GM12875 (cell line): Measurements from ENCODE around the gene TARDBP.
"Not testable (repeated sequence)": the region's sequence is repeated elsewhere in the genome, so short reads cannot be mapped to it uniquely, and the experiment has no call there.

Source experiments
- H3K4me3 ChIP-seq: one replicate; pipeline ENCODE4 v1.5.1; 2011; ENCODE audit warnings: low read depth, low read length, control low read depth
- CTCF ChIP-seq: IDR thresholded peaks from 2 replicates; pipeline ENCODE4 v1.5.1; 2011; ENCODE audit warnings: low read depth, mild to moderate bottlenecking, control low read depth, inconsistent platforms, low read length, moderate library complexity, borderline replicate concordance; ENCODE audit not compliant: insufficient read depth

The TARDBP gene

GRCh38 chr1:10996100-10996499 lies 16.4 kb upstream of the TARDBP start:
- no peak for TF ChIP-seq CTCF
- H3K4me3 ChIP-seq, result no peak overlapping the region

GRCh38 chr1:11000526-11000925 lies 11.9 kb upstream of the TARDBP start:
- H3K4me3 ChIP-seq, result no peak overlapping the region
- no peak for TF ChIP-seq CTCF

- TF ChIP-seq CTCF, result no peak
Observed at GRCh38 chr1:11013160-11013531, 692 bp downstream of the TARDBP start.

GRCh38 chr1:11019358-11019757 lies 6.9 kb downstream of the TARDBP start:
- H3K4me3 ChIP-seq, result not testable (repeated sequence)

More at GRCh38 chr1:11013160-11013531, 692 bp downstream of the TARDBP start:
- H3K4me3 ChIP-seq, result peak overlapping the region; percentile 100

GRCh38 chr1:11019971-11020370 lies 7.5 kb downstream of the TARDBP start:
- TF ChIP-seq CTCF, result no peak
- no peak overlapping the region for H3K4me3 ChIP-seq

- H3K4me3 ChIP-seq, result no peak overlapping the region
- no peak for TF ChIP-seq CTCF
Observed at GRCh38 chr1:11023201-11023600, 10.7 kb downstream of the TARDBP start.

- no peak overlapping the region for H3K4me3 ChIP-seq
Observed at GRCh38 chr1:11024154-11024873, 11.9 kb downstream of the TARDBP start.

More at GRCh38 chr1:11024154-11024873, 11.9 kb downstream of the TARDBP start:
- TF ChIP-seq CTCF, result no peak
